ENCODE data around the gene LILRB5.

- TF ChIP-seq, protein P1, sequence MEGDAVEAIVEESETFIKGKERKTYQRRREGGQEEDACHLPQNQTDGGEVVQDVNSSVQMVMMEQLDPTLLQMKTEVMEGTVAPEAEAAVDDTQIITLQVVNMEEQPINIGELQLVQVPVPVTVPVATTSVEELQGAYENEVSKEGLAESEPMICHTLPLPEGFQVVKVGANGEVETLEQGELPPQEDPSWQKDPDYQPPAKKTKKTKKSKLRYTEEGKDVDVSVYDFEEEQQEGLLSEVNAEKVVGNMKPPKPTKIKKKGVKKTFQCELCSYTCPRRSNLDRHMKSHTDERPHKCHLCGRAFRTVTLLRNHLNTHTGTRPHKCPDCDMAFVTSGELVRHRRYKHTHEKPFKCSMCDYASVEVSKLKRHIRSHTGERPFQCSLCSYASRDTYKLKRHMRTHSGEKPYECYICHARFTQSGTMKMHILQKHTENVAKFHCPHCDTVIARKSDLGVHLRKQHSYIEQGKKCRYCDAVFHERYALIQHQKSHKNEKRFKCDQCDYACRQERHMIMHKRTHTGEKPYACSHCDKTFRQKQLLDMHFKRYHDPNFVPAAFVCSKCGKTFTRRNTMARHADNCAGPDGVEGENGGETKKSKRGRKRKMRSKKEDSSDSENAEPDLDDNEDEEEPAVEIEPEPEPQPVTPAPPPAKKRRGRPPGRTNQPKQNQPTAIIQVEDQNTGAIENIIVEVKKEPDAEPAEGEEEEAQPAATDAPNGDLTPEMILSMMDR (IDR thresholded peaks at IDR 0.05; ENCODE audit: insufficient read depth, low read length) = no peak
- TF ChIP-seq REST (IDR thresholded peaks at IDR 0.05; ENCODE audit: insufficient replicate concordance, low read depth) = no peak
- TF ChIP-seq POLR2AphosphoS5 (IDR thresholded peaks at IDR 0.05; ENCODE audit: low read depth) = no peak
Observed at GRCh38 chr19:54255105-54255775, 1.8 kb downstream of the LILRB5 start.

Measured in HL-60 (cell line).